ENCODE measurements around the gene CCDC57. TPM values are rescaled to one million over a fixed set of nuclear protein-coding genes. Genes with fewer than 3 reads are reported as not detected.

Gene CCDC57
- total RNA-seq, 4 donors from 2014 or later: 23.5 to 87.5 (median 48.3) TPM

- no peaks in the 10 kb centered on the region for H3K9me3 ChIP-seq
- H3K27me3 ChIP-seq: no peaks in the 10 kb centered on the region
- intact Hi-C loops (cut with DNase I; ENCODE audit: low total_unique reads): no loop called here
- TF ChIP-seq, protein P1, sequence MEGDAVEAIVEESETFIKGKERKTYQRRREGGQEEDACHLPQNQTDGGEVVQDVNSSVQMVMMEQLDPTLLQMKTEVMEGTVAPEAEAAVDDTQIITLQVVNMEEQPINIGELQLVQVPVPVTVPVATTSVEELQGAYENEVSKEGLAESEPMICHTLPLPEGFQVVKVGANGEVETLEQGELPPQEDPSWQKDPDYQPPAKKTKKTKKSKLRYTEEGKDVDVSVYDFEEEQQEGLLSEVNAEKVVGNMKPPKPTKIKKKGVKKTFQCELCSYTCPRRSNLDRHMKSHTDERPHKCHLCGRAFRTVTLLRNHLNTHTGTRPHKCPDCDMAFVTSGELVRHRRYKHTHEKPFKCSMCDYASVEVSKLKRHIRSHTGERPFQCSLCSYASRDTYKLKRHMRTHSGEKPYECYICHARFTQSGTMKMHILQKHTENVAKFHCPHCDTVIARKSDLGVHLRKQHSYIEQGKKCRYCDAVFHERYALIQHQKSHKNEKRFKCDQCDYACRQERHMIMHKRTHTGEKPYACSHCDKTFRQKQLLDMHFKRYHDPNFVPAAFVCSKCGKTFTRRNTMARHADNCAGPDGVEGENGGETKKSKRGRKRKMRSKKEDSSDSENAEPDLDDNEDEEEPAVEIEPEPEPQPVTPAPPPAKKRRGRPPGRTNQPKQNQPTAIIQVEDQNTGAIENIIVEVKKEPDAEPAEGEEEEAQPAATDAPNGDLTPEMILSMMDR (IDR thresholded peaks at IDR 0.05): no peak
- H3K27ac ChIP-seq: no peak overlapping the region
- no peak for DNase-seq
- H3K4me1 ChIP-seq: no peaks in the 10 kb centered on the region
- H3K36me3 ChIP-seq: peaks cover 0 to 11% (median 2%) of the 10 kb centered on the region in 4 donors
- in situ Hi-C loops (cut with MboI; ENCODE audit: low pct_ligation_motif_present in 1 of 4, low pct_unique_long_range_greater_than_20kb in 1 of 4, low sequenced_read_pairs in 3 of 4): no loop called here
- 80 to 84% methylated on average over 1 to 24 of the region's 24 CpGs for WGBS, 2 donors (ENCODE audit: low coverage in 1 of 2)
- H3K4me3 ChIP-seq: no peak overlapping the region
These were observed 34.0 kb downstream of the CCDC57 start for GRCh38 chr17:82178499-82179261.

DNA sequence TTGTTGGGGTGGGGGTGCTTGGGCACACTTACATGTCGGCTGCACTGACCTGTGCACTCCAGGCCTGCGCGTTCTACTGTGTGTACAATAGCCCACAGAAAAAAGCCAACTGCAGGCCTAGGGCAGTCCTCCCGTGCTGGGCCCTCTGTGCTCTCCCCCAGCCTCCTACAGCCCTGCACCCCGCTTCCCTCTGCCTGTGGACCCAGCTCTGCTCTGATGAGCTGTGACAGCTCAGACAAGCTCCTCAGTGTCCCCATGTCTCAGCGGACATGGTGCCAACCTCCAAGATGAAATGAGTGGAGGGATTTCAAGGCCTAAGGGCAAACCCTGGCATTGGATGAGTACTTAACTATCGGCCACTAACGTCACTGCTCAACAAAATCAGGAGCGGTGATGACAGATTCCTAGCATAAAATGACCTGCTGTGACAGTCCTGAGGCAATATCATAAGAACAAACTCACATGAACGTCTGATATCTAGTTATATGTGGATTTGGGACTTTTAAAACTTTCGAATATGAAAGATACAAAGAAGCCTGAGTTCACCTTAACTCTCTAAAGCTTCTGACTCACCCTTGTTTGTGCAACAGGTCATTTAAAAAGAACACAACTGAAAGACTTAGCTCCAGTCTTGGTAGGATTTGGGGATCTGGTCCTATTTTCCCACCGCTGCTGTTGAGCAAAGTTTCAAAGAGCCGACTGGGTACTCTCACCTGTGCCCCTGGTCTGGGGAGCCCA is 34.7 kb downstream of the CCDC57 start:
- TF ChIP-seq POLR2AphosphoS5 (IDR thresholded peaks at IDR 0.05) (no peak), EP300 (IDR thresholded peaks at IDR 0.05; ENCODE audit: low read depth) (no peak), POLR2A (IDR thresholded peaks at IDR 0.05) (no peak)
- TF ChIP-seq, protein P1 (IDR thresholded peaks at IDR 0.05): no peak
- Histone ChIP-seq H3K4me1 (no peaks in the 10 kb centered on the region), H3K36me3 (peaks cover 0 to 5% (median 2%) of the 10 kb centered on the region in 4 donors), H3K4me3 (no peak overlapping the region), H3K27ac (no peak overlapping the region), H3K9me3 (no peaks in the 10 kb centered on the region), H3K27me3 (no peaks in the 10 kb centered on the region)
- in situ Hi-C loops (cut with MboI; ENCODE audit: low pct_ligation_motif_present in 1 of 4, low pct_unique_long_range_greater_than_20kb in 1 of 4, low sequenced_read_pairs in 3 of 4) (no loop called here), intact Hi-C loops (cut with DNase I; ENCODE audit: low total_unique reads) (no loop called here)
- DNase-seq: no peak
- 93 to 100% methylated on average over 6 to 13 of the region's 13 CpGs for WGBS, 2 donors (ENCODE audit: low coverage in 1 of 2)

- intact Hi-C loops (cut with DNase I; ENCODE audit: low total_unique reads) (no loop called here), in situ Hi-C loops (cut with MboI; ENCODE audit: low pct_ligation_motif_present in 1 of 4, low pct_unique_long_range_greater_than_20kb in 1 of 4, low sequenced_read_pairs in 3 of 4) (no loop called here)
- Histone ChIP-seq H3K27me3 (no peaks in the 10 kb centered on the region), H3K27ac (no peak overlapping the region), H3K4me3 (no peak overlapping the region), H3K4me1 (no peaks in the 10 kb centered on the region), H3K36me3 (peaks cover 0 to 5% (median 0%) of the 10 kb centered on the region in 4 donors), H3K9me3 (no peaks in the 10 kb centered on the region)
- WGBS, 2 donors (ENCODE audit: low coverage in 1 of 2): 87 to 93% methylated on average over 6 to 11 of the region's 11 CpGs
- no peak for DNase-seq
- TF ChIP-seq POLR2A (IDR thresholded peaks at IDR 0.05) (no peak), POLR2AphosphoS5 (IDR thresholded peaks at IDR 0.05) (no peak), EP300 (IDR thresholded peaks at IDR 0.05; ENCODE audit: low read depth) (no peak)
- TF ChIP-seq, protein P1 (IDR thresholded peaks at IDR 0.05): no peak
These were observed 35.4 kb downstream of the CCDC57 start for GRCh38 chr17:82177276-82177675.

GRCh38 chr17:82175951-82176350 is 36.7 kb downstream of the CCDC57 start:
- no peak overlapping the region for H3K27ac ChIP-seq
- intact Hi-C loops (cut with DNase I; ENCODE audit: low total_unique reads) (no loop called here), in situ Hi-C loops (cut with MboI; ENCODE audit: low pct_ligation_motif_present in 1 of 4, low pct_unique_long_range_greater_than_20kb in 1 of 4, low sequenced_read_pairs in 3 of 4) (no loop called here)
- no peaks in the 10 kb centered on the region for H3K9me3 ChIP-seq
- peaks cover 0 to 2% (median 0%) of the 10 kb centered on the region in 4 donors for H3K36me3 ChIP-seq
- no peak for TF ChIP-seq EP300 (IDR thresholded peaks at IDR 0.05; ENCODE audit: low read depth)
- TF ChIP-seq, protein P1 (IDR thresholded peaks at IDR 0.05): no peak
- TF ChIP-seq POLR2A (IDR thresholded peaks at IDR 0.05): no peak
- no peak for TF ChIP-seq POLR2AphosphoS5 (IDR thresholded peaks at IDR 0.05)
- H3K4me1 ChIP-seq: no peaks in the 10 kb centered on the region
- H3K4me3 ChIP-seq: no peak overlapping the region
- no peak for DNase-seq
- H3K27me3 ChIP-seq: no peaks in the 10 kb centered on the region
- WGBS, 2 donors (ENCODE audit: low coverage in 1 of 2): 50 to 67% methylated on average over 1 to 4 of the region's 4 CpGs

Data from transverse colon (tissue), 4 donors.